HUES64 (cell line): ENCODE data around the gene CELF4.
"Not testable (repeated sequence)": the region's sequence is repeated elsewhere in the genome, so short reads cannot be mapped to it uniquely, and the experiment has no call there.

Experiments
- H3K27ac ChIP-seq: 2 replicates; pipeline ENCODE4 v1.7.0; 2013; ENCODE audit warnings: low read depth, low read length, inconsistent platforms
- H3K27me3 ChIP-seq: 2 replicates; pipeline ENCODE4 v1.6.1; 2013; ENCODE audit warnings: mild to moderate bottlenecking, low read length; ENCODE audit not compliant: insufficient read depth
- H3K36me3 ChIP-seq: 2 replicates; pipeline ENCODE4 v1.6.1; 2013; ENCODE audit warnings: mild to moderate bottlenecking, low read length; ENCODE audit not compliant: insufficient read depth
- H3K4me1 ChIP-seq: 2 replicates; pipeline ENCODE4 v1.6.1; 2013; ENCODE audit warnings: mild to moderate bottlenecking, low read length, moderate library complexity; ENCODE audit not compliant: insufficient read depth
- H3K4me3 ChIP-seq: 2 replicates; pipeline ENCODE4 v1.5.1; 2013; ENCODE audit warnings: mild to moderate bottlenecking, low read length, moderate library complexity
- H3K9ac ChIP-seq: 2 replicates; pipeline ENCODE4 v1.6.1; 2013; ENCODE audit warnings: mild to moderate bottlenecking, low read depth, low read length
- H3K9me3 ChIP-seq: 2 replicates; pipeline ENCODE4 v1.6.1; 2013; ENCODE audit warnings: low read depth, low read length; ENCODE audit not compliant: insufficient read depth
- WGBS: fragments of 150-250, 120-280 bp; methylation state at CpG from one replicate; pipeline ENCODE4 v1.1.7; 2013; ENCODE audit warnings: missing lambda C conversion rate; 5-methylcytosine and 5-hydroxymethylcytosine counted together

CELF4 gene

GRCh38 chr18:37461329-37461728 is 104.3 kb downstream of the CELF4 start:
- H3K27ac ChIP-seq, H3K9me3 ChIP-seq, H3K9ac ChIP-seq, H3K36me3 ChIP-seq, H3K4me1 ChIP-seq, H3K4me3 ChIP-seq, H3K27me3 ChIP-seq: not testable (repeated sequence)
- WGBS: 86% methylated on average over 5 of the region's 6 CpGs

GRCh38 chr18:37460604-37461003 is 105.0 kb downstream of the CELF4 start:
- H3K9me3 ChIP-seq: no peaks in the 10 kb centered on the region
- 90% methylated on average over 1 of the region's 1 CpG for WGBS
- H3K27me3 ChIP-seq: no peaks in the 10 kb centered on the region
- no peak overlapping the region for H3K27ac ChIP-seq
- H3K4me3 ChIP-seq: no peak overlapping the region
- H3K4me1 ChIP-seq: no peaks in the 10 kb centered on the region
- no peak overlapping the region for H3K9ac ChIP-seq
- no peaks in the 10 kb centered on the region for H3K36me3 ChIP-seq

- Histone ChIP-seq H3K9ac (no peak overlapping the region), H3K4me1 (0 out of 2 replicates have a peak, but pooled peaks cover 4% of the 10 kb centered on the region), H3K27ac (no peak overlapping the region), H3K27me3 (no peaks in the 10 kb centered on the region), H3K4me3 (no peak overlapping the region), H3K9me3 (no peaks in the 10 kb centered on the region), H3K36me3 (no peaks in the 10 kb centered on the region)
- 89% methylated on average over 6 of the region's 6 CpGs for WGBS
Measured at GRCh38 chr18:37458697-37459096, 106.9 kb downstream of the CELF4 start.

- H3K4me3 ChIP-seq: no peak overlapping the region
- H3K36me3 ChIP-seq: no peaks in the 10 kb centered on the region
- H3K9ac ChIP-seq: no peak overlapping the region
- H3K9me3 ChIP-seq: no peaks in the 10 kb centered on the region
- peaks cover 9% of the 10 kb centered on the region; the same call in 1 of the 2 replicates for H3K4me1 ChIP-seq
- H3K27ac ChIP-seq: no peak overlapping the region
- 88% methylated on average over 8 of the region's 8 CpGs for WGBS
- H3K27me3 ChIP-seq: no peaks in the 10 kb centered on the region
Measured at GRCh38 chr18:37457753-37458152, 107.8 kb downstream of the CELF4 start.

GRCh38 chr18:37457341-37457740 is 108.3 kb downstream of the CELF4 start:
- Histone ChIP-seq H3K4me1 (peaks cover 9% of the 10 kb centered on the region; the same call in 1 of the 2 replicates), H3K9me3 (no peaks in the 10 kb centered on the region), H3K36me3 (no peaks in the 10 kb centered on the region), H3K27me3 (no peaks in the 10 kb centered on the region), H3K27ac (no peak overlapping the region), H3K4me3 (no peak overlapping the region), H3K9ac (no peak overlapping the region)
- WGBS: 86% methylated on average over 2 of the region's 3 CpGs

- Histone ChIP-seq H3K27ac (no peak overlapping the region), H3K4me3 (no peak overlapping the region), H3K27me3 (no peaks in the 10 kb centered on the region), H3K9me3 (no peaks in the 10 kb centered on the region), H3K4me1 (peaks cover 9% of the 10 kb centered on the region; the same call in 1 of the 2 replicates), H3K36me3 (no peaks in the 10 kb centered on the region), H3K9ac (no peak overlapping the region)
- 94% methylated on average over 5 of the region's 5 CpGs for whole genome bisulfite sequencing
Measured at GRCh38 chr18:37456873-37457272, 108.7 kb downstream of the CELF4 start.

GRCh38 chr18:37456395-37456794 is 109.2 kb downstream of the CELF4 start:
- H3K36me3 ChIP-seq: no peaks in the 10 kb centered on the region
- peaks cover 9% of the 10 kb centered on the region; the same call in 1 of the 2 replicates for H3K4me1 ChIP-seq
- no peaks in the 10 kb centered on the region for H3K9me3 ChIP-seq
- H3K9ac ChIP-seq: no peak overlapping the region
- no peak overlapping the region for H3K4me3 ChIP-seq
- no peak overlapping the region for H3K27ac ChIP-seq
- WGBS: 92% methylated on average over 5 of the region's 5 CpGs
- no peaks in the 10 kb centered on the region for H3K27me3 ChIP-seq

- 84% methylated on average over 3 of the region's 3 CpGs for WGBS
- Histone ChIP-seq H3K27me3 (no peaks in the 10 kb centered on the region), H3K27ac (no peak overlapping the region), H3K4me1 (peaks cover 19% of the 10 kb centered on the region), H3K4me3 (no peak overlapping the region), H3K9ac (no peak overlapping the region), H3K36me3 (no peaks in the 10 kb centered on the region), H3K9me3 (no peaks in the 10 kb centered on the region)
Measured at GRCh38 chr18:37453752-37454151, 111.8 kb downstream of the CELF4 start.

- WGBS: 83% methylated on average over 4 of the region's 4 CpGs
- H3K4me3 ChIP-seq: no peak overlapping the region
- no peak overlapping the region for H3K9ac ChIP-seq
- H3K9me3 ChIP-seq: no peaks in the 10 kb centered on the region
- no peaks in the 10 kb centered on the region for H3K27me3 ChIP-seq
- H3K27ac ChIP-seq: no peak overlapping the region
- H3K36me3 ChIP-seq: no peaks in the 10 kb centered on the region
- peaks cover 19% of the 10 kb centered on the region for H3K4me1 ChIP-seq
Measured at GRCh38 chr18:37452682-37453385, 112.8 kb downstream of the CELF4 start.

- Histone ChIP-seq H3K4me1 (peaks cover 19% of the 10 kb centered on the region), H3K36me3 (no peaks in the 10 kb centered on the region), H3K27me3 (no peaks in the 10 kb centered on the region), H3K9ac (no peak overlapping the region), H3K27ac (no peak overlapping the region), H3K9me3 (no peaks in the 10 kb centered on the region), H3K4me3 (no peak overlapping the region)
- 93% methylated on average over 6 of the region's 6 CpGs for WGBS
Measured at GRCh38 chr18:37452015-37452414, 113.6 kb downstream of the CELF4 start.

GRCh38 chr18:37451239-37451825 is 114.3 kb downstream of the CELF4 start:
- whole genome bisulfite sequencing: 95% methylated on average over 14 of the region's 14 CpGs
- Histone ChIP-seq H3K4me3 (no peak overlapping the region), H3K9ac (no peak overlapping the region), H3K4me1 (peaks cover 19% of the 10 kb centered on the region), H3K27me3 (no peaks in the 10 kb centered on the region), H3K9me3 (no peaks in the 10 kb centered on the region), H3K36me3 (no peaks in the 10 kb centered on the region), H3K27ac (no peak overlapping the region)
